ENCODE data around the gene FBF1. TPM values are rescaled to one million over a fixed set of nuclear protein-coding genes. Genes with fewer than 3 reads are reported as not detected.
A peak's percentile ranks its signal among the peaks of the same experiment; 100 is the strongest.

The FBF1 gene
- total RNA-seq, 1 donor from 2014 or later: 8.9 TPM

- Histone ChIP-seq H3K27me3 (no peaks in the 10 kb centered on the region), H3K9me3 (no peaks in the 10 kb centered on the region), H3K4me1 (peaks cover 0 to 8% of the 10 kb centered on the region in 2 donors), H3K27ac (no peak overlapping the region), H3K4me3 (no peak overlapping the region), H3K36me3 (peaks cover 40 to 41% of the 10 kb centered on the region in 2 donors)
- DNase-seq (ENCODE audit: low spot score in 2 of 2): no peak
- no peak for TF ChIP-seq CTCF (IDR thresholded peaks at IDR 0.05)
- intact Hi-C loops (cut with DNase I): no loop called here
Observed at GRCh38 chr17:75943491-75943890, 2.6 kb upstream of the FBF1 start.

- Histone ChIP-seq H3K27me3 (no peaks in the 10 kb centered on the region), H3K4me1 (peaks cover 0 to 8% of the 10 kb centered on the region in 2 donors), H3K36me3 (peaks cover 30 to 31% of the 10 kb centered on the region in 2 donors), H3K27ac (no peak overlapping the region), H3K4me3 (no peak overlapping the region), H3K9me3 (no peaks in the 10 kb centered on the region)
- DNase-seq (ENCODE audit: low spot score in 2 of 2): no peak
- intact Hi-C loops (cut with DNase I): no loop called here
- no peak for TF ChIP-seq CTCF (IDR thresholded peaks at IDR 0.05)
Observed at GRCh38 chr17:75942473-75942872, 1.6 kb upstream of the FBF1 start.

GRCh38 chr17:75941442-75941819, 589 bp upstream of the FBF1 start:
- Histone ChIP-seq H3K27me3 (no peaks in the 10 kb centered on the region), H3K9me3 (no peaks in the 10 kb centered on the region), H3K36me3 (peaks cover 19 to 20% of the 10 kb centered on the region in 2 donors), H3K27ac (peak overlapping the region in 1 of 2 donors; percentile 27), H3K4me1 (peaks cover 0 to 8% of the 10 kb centered on the region in 2 donors), H3K4me3 (peak overlapping the region; percentile 84 to 97)
- no peak for TF ChIP-seq CTCF (IDR thresholded peaks at IDR 0.05)
- intact Hi-C loops (cut with DNase I): loop anchor here (1.0 to 2.0 kb wide), 2 partner anchors 37 to 38 kb away; partner anchors contain the start of genes ACOX1, MRPL38 and TEN1
- DNase-seq (ENCODE audit: low spot score in 2 of 2): no peak

GRCh38 chr17:75937652-75938051, 3.2 kb downstream of the FBF1 start:
- Histone ChIP-seq H3K4me1 (peaks cover 0 to 8% of the 10 kb centered on the region in 2 donors), H3K27ac (no peak overlapping the region), H3K27me3 (no peaks in the 10 kb centered on the region), H3K36me3 (peaks cover 0 to 1% of the 10 kb centered on the region in 2 donors), H3K4me3 (no peak overlapping the region), H3K9me3 (no peaks in the 10 kb centered on the region)
- DNase-seq (ENCODE audit: low spot score in 2 of 2): no peak
- intact Hi-C loops (cut with DNase I): no loop called here
- TF ChIP-seq CTCF (IDR thresholded peaks at IDR 0.05): no peak

GRCh38 chr17:75933808-75934207, 7.0 kb downstream of the FBF1 start:
- TF ChIP-seq CTCF (IDR thresholded peaks at IDR 0.05): no peak
- Histone ChIP-seq H3K36me3 (no peaks in the 10 kb centered on the region), H3K27me3 (no peaks in the 10 kb centered on the region), H3K27ac (no peak overlapping the region), H3K4me1 (no peaks in the 10 kb centered on the region), H3K4me3 (no peak overlapping the region), H3K9me3 (no peaks in the 10 kb centered on the region)
- intact Hi-C loops (cut with DNase I): no loop called here
- no peak for DNase-seq (ENCODE audit: low spot score in 2 of 2)

GRCh38 chr17:75932852-75933251, 8.0 kb downstream of the FBF1 start:
- no peaks in the 10 kb centered on the region for H3K36me3 ChIP-seq
- no peaks in the 10 kb centered on the region for H3K9me3 ChIP-seq
- no peak overlapping the region for H3K27ac ChIP-seq
- intact Hi-C loops (cut with DNase I): no loop called here
- no peaks in the 10 kb centered on the region for H3K27me3 ChIP-seq
- DNase-seq (ENCODE audit: low spot score in 2 of 2): no peak
- no peaks in the 10 kb centered on the region for H3K4me1 ChIP-seq
- H3K4me3 ChIP-seq: no peak overlapping the region
- TF ChIP-seq CTCF (IDR thresholded peaks at IDR 0.05): no peak

Measured in ascending aorta (tissue), 2 donors.